Measurements from ENCODE around the gene RALB.

The RALB gene

GRCh38 chr2:120243875-120244553 is 8.6 kb upstream of the RALB start:
- DNase-seq (ENCODE audit: low read depth) = no peak
- H3K4me3 ChIP-seq (ENCODE audit: low read depth, low read length) = no peak overlapping the region
- no peak for TF ChIP-seq CTCF (IDR thresholded peaks at IDR 0.05; ENCODE audit: low read depth, low read length, missing control alignments)

- DNase-seq (ENCODE audit: low read depth) = no peak
- no peak for TF ChIP-seq CTCF (IDR thresholded peaks at IDR 0.05; ENCODE audit: low read depth, low read length, missing control alignments)
- H3K4me3 ChIP-seq (ENCODE audit: low read depth, low read length) = no peak overlapping the region
Observed at GRCh38 chr2:120244656-120245519, 7.8 kb upstream of the RALB start.

- no peak for TF ChIP-seq CTCF (IDR thresholded peaks at IDR 0.05; ENCODE audit: low read depth, low read length, missing control alignments)
- DNase-seq (ENCODE audit: low read depth) = no peak
- H3K4me3 ChIP-seq (ENCODE audit: low read depth, low read length) = no peak overlapping the region
Observed at GRCh38 chr2:120245520-120246332, 6.9 kb upstream of the RALB start.

- no peak overlapping the region for H3K4me3 ChIP-seq (ENCODE audit: low read depth, low read length)
- DNase-seq (ENCODE audit: low read depth) = no peak
- no peak for TF ChIP-seq CTCF (IDR thresholded peaks at IDR 0.05; ENCODE audit: low read depth, low read length, missing control alignments)
Observed at GRCh38 chr2:120246546-120247300, 5.9 kb upstream of the RALB start.

GRCh38 chr2:120247851-120248250 is 4.8 kb upstream of the RALB start:
- DNase-seq (ENCODE audit: low read depth) = no peak
- no peak for TF ChIP-seq CTCF (IDR thresholded peaks at IDR 0.05; ENCODE audit: low read depth, low read length, missing control alignments)
- H3K4me3 ChIP-seq (ENCODE audit: low read depth, low read length) = no peak overlapping the region

GRCh38 chr2:120250640-120251039 is 2.0 kb upstream of the RALB start:
- no peak for TF ChIP-seq CTCF (IDR thresholded peaks at IDR 0.05; ENCODE audit: low read depth, low read length, missing control alignments)
- no peak for DNase-seq (ENCODE audit: low read depth)
- H3K4me3 ChIP-seq (ENCODE audit: low read depth, low read length) = no peak overlapping the region

All from GM12864 (cell line).